ENCODE data around the gene KRTAP5-11. TPM values are rescaled to one million over a fixed set of nuclear protein-coding genes. Genes with fewer than 3 reads are reported as not detected.

KRTAP5-11 gene
- total and polyA plus RNA-seq, 2 of the 8 experiments (the other 6 are each of a cell fraction or from before 2014, with no cell fraction given), result not detected

GRCh38 chr11:71556018-71556417 is 26.7 kb downstream of the KRTAP5-11 start (continued):
- TF ChIP-seq KDM4A (IDR thresholded peaks at IDR 0.05; ENCODE audit: low read depth, low read length, severe bottlenecking) (no peak), SP2 (IDR thresholded peaks at IDR 0.05; ENCODE audit: low read length) (no peak), ZNF274 (IDR thresholded peaks at IDR 0.05; ENCODE audit: borderline replicate concordance, extremely low read depth, low read length) (no peak), SP4 (IDR thresholded peaks at IDR 0.05; ENCODE audit: low read length) (no peak), POU5F1 (IDR thresholded peaks at IDR 0.05; ENCODE audit: low read depth, low read length) (no peak), EGR1 (IDR thresholded peaks at IDR 0.05; ENCODE audit: borderline replicate concordance, low read depth, low read length) (no peak), GABPA (IDR thresholded peaks at IDR 0.05; ENCODE audit: borderline replicate concordance, insufficient read depth, low read length) (no peak), MAFK (IDR thresholded peaks at IDR 0.05; ENCODE audit: low read depth, low read length) (no peak)

Data from H1 (cell line).